Suppressor macrophage (primary cell): ENCODE data around the gene MAST4.

Experiments
- DNase-seq, 4 experiments: peaks; one replicate each; pipeline ENCODE4 v3.0.0-alpha.2; 2020 to 2022

The MAST4 gene

GRCh38 chr5:67142816-67143215 is 546.6 kb downstream of the MAST4 start:
- no peak for DNase-seq

- no peak for DNase-seq
Measured at GRCh38 chr5:67143549-67143948, 547.4 kb downstream of the MAST4 start.

GRCh38 chr5:67144183-67144639 is 548.0 kb downstream of the MAST4 start:
- DNase-seq = no peak

DNA sequence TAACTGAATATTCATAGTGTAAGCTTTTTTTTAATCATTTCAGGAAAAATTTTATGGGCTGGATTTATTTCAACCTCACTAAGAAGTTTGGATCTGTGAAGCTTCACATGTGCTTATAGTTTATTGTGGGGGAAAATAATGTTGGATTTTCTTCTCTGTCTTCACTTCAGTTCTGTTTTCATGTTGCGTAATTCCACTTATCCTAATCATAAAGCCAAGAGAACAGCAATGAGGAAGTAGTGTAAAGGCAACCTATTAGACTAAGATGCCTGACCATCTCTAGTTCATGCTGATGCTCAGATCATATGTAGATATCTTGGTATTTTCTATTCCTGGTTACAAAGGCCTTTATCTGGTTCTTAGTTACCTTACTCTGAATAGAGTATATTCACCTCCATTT is 550.4 kb downstream of the MAST4 start:
- peak in 2 of 4 experiments; percentile 74 to 79 for DNase-seq

GRCh38 chr5:67146981-67147380 is 550.8 kb downstream of the MAST4 start:
- no peak for DNase-seq

DNA sequence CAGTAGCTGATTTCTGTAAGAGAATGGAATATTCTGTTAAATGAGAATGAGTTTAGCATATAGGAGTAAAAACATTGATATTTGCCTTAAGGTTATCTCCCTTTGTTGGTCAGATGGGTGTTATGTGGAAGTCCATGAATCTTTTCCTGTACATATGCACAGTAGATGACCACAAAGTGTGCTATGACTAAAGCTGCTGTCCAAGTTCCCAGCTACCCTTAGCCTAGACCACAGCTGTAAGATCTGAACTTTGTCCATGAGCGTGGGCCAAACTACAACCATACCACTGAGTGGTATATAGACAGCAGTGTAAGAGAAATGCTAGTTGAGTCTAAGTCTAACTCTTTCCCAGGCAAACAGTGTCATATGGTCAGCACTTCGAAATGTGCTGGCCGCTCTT is 551.6 kb downstream of the MAST4 start:
- peak in 1 of 4 experiments; percentile 26 for DNase-seq

- DNase-seq = no peak
Measured at GRCh38 chr5:67149057-67149950, 553.1 kb downstream of the MAST4 start.

GRCh38 chr5:67149951-67150523 is 553.8 kb downstream of the MAST4 start:
- DNase-seq = peak in 3 of 4 experiments; percentile 21 to 32 (median 31)

GRCh38 chr5:67152400-67152799 is 556.2 kb downstream of the MAST4 start:
- DNase-seq = no peak

DNA sequence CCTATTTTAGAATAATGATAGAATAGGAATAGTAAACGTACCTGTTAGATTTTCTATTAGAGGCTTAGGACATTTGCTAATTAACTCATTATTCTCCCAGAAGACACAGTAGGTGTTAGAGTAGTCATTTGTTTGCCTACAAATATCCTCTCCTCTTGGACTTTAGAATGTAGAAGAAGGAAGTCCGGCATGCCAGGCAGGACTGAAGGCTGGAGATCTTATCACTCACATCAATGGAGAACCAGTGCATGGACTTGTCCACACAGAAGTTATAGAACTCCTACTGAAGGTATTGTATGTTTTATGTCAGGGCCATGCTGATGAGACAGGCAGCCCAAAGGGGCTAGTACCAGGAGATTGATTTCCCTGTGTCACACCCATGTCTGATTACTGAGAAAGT is 557.1 kb downstream of the MAST4 start:
- no peak for DNase-seq

DNA sequence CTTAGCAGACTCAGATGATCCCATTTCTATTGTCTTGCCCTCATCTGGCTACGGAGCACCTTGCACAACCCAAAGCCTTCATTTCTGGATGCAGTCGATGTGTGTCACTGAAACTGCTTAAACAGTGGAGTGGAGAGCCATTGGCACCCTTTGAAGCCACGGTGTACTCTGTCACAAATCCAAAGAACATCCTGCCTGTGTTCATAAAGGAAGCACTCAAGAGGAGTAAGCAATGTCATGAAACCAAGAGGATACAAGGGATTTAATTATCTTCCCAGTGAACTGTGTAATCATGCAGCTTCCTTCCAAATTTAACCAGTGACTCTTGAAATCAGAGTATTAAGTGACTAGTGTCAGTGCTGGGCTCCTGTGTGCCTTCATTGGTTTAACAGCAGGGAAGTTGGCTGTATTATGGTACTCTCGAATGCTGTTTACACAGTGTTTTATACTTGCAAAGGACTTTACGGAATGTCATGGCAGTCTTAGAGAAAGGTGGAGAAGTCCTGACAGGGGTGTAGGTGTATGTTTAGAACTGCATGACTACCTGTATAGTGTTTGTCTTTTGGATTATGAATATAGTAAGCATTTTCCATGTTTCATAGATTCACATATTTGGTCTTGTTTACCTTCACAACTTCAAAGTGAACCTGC is 558.5 kb downstream of the MAST4 start:
- DNase-seq = no peak

DNA sequence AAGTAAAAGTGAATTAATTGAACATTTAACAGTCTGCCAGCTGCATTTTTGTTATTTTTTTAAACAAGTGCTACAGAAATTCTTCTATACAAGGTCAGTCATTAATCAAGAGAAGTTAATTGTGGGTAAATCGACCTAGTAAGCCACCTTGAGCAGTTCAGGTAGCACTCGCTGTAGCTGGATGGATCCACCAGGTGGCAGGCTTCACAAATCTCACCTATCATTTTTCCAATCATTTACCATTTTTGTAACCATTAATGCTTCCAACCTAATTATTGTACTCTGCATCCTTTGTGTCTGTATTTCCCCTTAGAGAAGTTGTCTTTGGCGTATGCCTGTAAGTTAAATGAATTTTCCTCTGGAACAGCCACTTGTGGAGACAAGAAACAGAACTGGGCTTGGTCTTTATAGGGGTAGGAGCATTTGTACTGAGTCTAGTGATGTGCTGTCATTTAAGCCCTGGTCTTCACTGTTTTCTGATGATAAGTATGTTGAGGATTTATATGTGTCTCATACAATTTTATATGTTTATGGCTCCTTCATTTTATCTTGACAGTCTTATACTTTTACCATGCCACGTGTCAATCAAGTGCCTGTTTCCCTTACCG is 560.9 kb downstream of the MAST4 start:
- peak; percentile 41 to 57 (median 50) for DNase-seq

DNA sequence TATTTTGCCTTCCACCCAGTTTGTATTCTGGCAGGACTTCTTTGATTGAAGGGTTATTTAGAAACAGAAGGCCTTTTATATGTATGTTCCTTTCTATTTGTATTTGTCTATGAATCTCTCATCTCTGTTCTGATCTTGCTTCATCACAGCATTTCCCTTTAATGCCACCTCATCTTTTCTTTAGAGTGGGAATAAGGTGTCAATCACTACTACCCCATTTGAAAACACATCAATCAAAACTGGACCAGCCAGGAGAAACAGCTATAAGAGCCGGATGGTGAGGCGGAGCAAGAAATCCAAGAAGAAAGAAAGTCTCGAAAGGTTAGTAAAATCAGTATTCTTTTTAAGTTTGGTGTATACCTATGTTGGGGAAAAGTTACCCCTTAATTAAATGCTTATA is 564.1 kb downstream of the MAST4 start:
- no peak for DNase-seq

- DNase-seq = no peak
Measured at GRCh38 chr5:67160985-67161384, 564.8 kb downstream of the MAST4 start.

DNA sequence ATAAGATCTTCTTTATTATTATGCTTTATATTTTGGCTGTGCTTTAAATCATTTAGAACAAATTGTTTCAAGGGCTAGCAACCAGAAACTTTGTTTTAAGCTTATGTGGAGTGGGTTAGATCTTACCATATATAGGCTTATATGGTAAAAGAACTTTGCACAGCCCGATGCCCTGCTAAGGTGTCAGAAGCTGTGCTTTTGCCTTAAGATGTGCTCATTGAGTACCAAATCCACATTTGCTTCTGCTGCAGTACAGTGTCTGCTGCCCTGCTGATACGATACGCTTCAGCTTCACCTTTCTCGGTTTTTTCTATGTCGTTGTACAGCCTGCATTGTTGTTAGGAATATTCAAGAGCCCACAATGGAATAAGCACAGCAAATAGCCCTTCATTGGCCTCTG is 565.6 kb downstream of the MAST4 start:
- no peak for DNase-seq

DNA sequence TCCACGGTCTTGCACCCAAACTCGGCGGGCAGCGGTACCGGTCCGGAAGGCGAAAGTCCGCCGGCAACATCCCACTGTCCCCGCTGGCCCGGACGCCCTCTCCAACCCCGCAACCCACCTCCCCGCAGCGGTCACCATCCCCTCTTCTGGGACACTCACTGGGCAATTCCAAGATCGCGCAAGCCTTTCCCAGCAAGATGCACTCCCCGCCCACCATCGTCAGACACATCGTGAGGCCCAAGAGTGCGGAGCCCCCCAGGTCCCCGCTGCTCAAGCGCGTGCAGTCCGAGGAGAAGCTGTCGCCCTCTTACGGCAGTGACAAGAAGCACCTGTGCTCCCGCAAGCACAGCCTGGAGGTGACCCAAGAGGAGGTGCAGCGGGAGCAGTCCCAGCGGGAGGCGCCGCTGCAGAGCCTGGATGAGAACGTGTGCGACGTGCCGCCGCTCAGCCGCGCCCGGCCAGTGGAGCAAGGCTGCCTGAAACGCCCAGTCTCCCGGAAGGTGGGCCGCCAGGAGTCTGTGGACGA is 567.1 kb downstream of the MAST4 start:
- DNase-seq = no peak

- DNase-seq = no peak
Measured at GRCh38 chr5:67163863-67164595, 567.8 kb downstream of the MAST4 start.

GRCh38 chr5:67164856-67165525 is 568.8 kb downstream of the MAST4 start:
- DNase-seq = no peak

GRCh38 chr5:67165526-67166459 is 569.6 kb downstream of the MAST4 start:
- DNase-seq = peak; percentile 94 to 97 (median 95)
